Smooth muscle cell (in vitro differentiated cells): ENCODE data around the gene CLPSL2. TPM values are rescaled to one million over a fixed set of nuclear protein-coding genes. Genes with fewer than 3 reads are reported as not detected.

Experiments used
- DNase-seq: peaks from one replicate; lab custom pipeline; 2025; ENCODE audit not compliant: unreplicated experiment; lab: John Stamatoyannopoulos, UW
- H2AFZ ChIP-seq: fragments of 200-600 bp; sonication (generic); 2 replicates; pipeline ENCODE4 v1.6.0; 2016; ENCODE audit warnings: antibody characterized with exemption, low read depth, mild to moderate bottlenecking
- H3F3A ChIP-seq: fragments of 200-600 bp; sonication (generic); 2 replicates; pipeline ENCODE4 v1.6.0; 2017; ENCODE audit warnings: antibody characterized with exemption, low read depth
- H3K27ac ChIP-seq: fragments of 200-600 bp; sonication (generic); 2 replicates; pipeline ENCODE4 v1.5.1; 2016; ENCODE audit warnings: low read depth, mild to moderate bottlenecking
- H3K27me3 ChIP-seq: fragments of 200-600 bp; sonication (generic); 2 replicates; pipeline ENCODE4 v1.6.1; 2016; ENCODE audit warnings: low read depth, mild to moderate bottlenecking
- H3K36me3 ChIP-seq: fragments of 200-600 bp; sonication (generic); 2 replicates; pipeline ENCODE4 v1.5.1; 2016; ENCODE audit warnings: low read depth
- H3K4me1 ChIP-seq: fragments of 200-600 bp; sonication (generic); 2 replicates; pipeline ENCODE4 v1.5.1; 2016; ENCODE audit warnings: low read depth
- H3K4me2 ChIP-seq: fragments of 200-600 bp; sonication (generic); 2 replicates; pipeline ENCODE4 v1.6.0; 2016; ENCODE audit warnings: mild to moderate bottlenecking
- H3K4me3 ChIP-seq: fragments of 200-600 bp; sonication (generic); 2 replicates; pipeline ENCODE4 v1.5.1; 2016; ENCODE audit warnings: mild to moderate bottlenecking
- H3K79me2 ChIP-seq: fragments of 200-600 bp; sonication (generic); 2 replicates; pipeline ENCODE4 v1.6.0; 2016; ENCODE audit warnings: low read depth, mild to moderate bottlenecking
- H3K9ac ChIP-seq: fragments of 200-600 bp; sonication (generic); 2 replicates; pipeline ENCODE4 v1.6.0; 2016; ENCODE audit warnings: low read depth
- H3K9me3 ChIP-seq: fragments of 200-600 bp; sonication (generic); replicated peaks from 2 replicates; pipeline ENCODE4 v1.5.1; 2016; ENCODE audit warnings: low read depth
- H4K20me1 ChIP-seq: fragments of 200-600 bp; sonication (generic); 2 replicates; pipeline ENCODE4 v1.6.0; 2016; ENCODE audit warnings: low read depth
- WGBS: methylation state at CpG from one replicate; pipeline ENCODE4 v1.1.7; 2016; ENCODE audit warnings: low lambda C conversion rate; 5-methylcytosine and 5-hydroxymethylcytosine counted together
- polyA plus RNA-seq: library from polyadenylated mRNA; unstranded; fragments of >200 nt; fragmentation: Nextera tagmentation; extraction: Ambion mirVana; gene quantifications from 2 replicates; pipeline ENCODE4 v1.2.1, GENCODE V29; 2016
- total RNA-seq: library from RNA; depleted of rRNA; stranded (reverse); fragments of >200 nt; gene quantifications from 2 replicates; pipeline ENCODE4 v1.2.3, GENCODE V29; 2014
- TF ChIP-seq, protein P1 (sequence below): fragments of 200-600 bp; sonication (generic); IDR thresholded peaks from 2 replicates; pipeline ENCODE4 v1.5.1; 2017; ENCODE audit warnings: borderline replicate concordance, mild to moderate bottlenecking, antibody characterized with exemption; ENCODE audit not compliant: insufficient read depth, poor library complexity, severe bottlenecking

CLPSL2 gene
- total and polyA plus RNA-seq, 2 experiments from 2014 or later: 2.0 TPM; not detected in 1

DNA sequence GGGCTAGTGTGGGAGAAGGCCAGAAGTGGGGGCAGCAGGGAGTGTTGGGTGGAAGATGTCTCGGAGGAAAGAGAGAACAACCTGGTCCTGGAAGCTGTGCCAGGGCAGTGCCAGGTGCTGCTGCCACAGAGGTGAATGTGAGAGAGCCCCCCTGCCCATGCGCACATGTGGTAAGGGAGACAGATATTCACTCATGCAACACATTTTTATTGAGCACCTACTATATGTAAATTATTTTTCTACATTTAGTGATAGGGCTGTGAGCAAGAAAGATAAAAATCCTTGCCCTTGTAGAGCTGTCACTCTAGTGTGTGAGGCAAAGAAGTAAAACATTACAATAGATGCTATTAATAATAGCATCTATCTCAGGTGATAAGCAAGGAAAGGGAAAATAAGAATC lies 4.9 kb downstream of the CLPSL2 start:
- DNase-seq: no peak
- TF ChIP-seq, protein P1, sequence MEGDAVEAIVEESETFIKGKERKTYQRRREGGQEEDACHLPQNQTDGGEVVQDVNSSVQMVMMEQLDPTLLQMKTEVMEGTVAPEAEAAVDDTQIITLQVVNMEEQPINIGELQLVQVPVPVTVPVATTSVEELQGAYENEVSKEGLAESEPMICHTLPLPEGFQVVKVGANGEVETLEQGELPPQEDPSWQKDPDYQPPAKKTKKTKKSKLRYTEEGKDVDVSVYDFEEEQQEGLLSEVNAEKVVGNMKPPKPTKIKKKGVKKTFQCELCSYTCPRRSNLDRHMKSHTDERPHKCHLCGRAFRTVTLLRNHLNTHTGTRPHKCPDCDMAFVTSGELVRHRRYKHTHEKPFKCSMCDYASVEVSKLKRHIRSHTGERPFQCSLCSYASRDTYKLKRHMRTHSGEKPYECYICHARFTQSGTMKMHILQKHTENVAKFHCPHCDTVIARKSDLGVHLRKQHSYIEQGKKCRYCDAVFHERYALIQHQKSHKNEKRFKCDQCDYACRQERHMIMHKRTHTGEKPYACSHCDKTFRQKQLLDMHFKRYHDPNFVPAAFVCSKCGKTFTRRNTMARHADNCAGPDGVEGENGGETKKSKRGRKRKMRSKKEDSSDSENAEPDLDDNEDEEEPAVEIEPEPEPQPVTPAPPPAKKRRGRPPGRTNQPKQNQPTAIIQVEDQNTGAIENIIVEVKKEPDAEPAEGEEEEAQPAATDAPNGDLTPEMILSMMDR: no peak

DNA sequence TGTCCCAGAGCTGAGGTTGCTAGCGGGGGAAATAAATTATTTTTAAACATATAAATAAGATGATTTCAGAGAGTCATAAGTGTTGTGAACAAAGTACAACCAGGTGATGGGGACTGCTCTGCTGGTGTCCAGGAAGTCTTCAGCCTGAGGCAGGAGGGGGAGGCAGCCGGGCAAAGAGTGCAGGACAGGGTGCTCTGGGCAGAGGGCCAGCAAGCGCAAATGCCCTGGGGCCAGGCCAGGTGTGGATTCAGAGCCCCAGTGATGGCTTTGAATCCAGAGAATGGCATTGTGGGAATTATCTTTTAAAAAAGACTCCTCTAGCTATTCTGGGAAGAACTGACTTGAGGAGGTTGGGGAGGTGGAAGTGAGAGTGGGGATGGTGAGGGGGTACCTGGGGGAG lies 6.0 kb downstream of the CLPSL2 start:
- H2AFZ ChIP-seq: no peak overlapping the region
- H3K4me1 ChIP-seq: no peaks in the 10 kb centered on the region
- WGBS: 86% methylated on average over 3 of the region's 3 CpGs
- TF ChIP-seq, protein P1: no peak
- H3K27me3 ChIP-seq: peaks cover 6% of the 10 kb centered on the region
- no peaks in the 10 kb centered on the region for H3K36me3 ChIP-seq
- H4K20me1 ChIP-seq: no peaks in the 10 kb centered on the region
- DNase-seq: no peak
- no peaks in the 10 kb centered on the region for H3K79me2 ChIP-seq
- no peak overlapping the region for H3K9ac ChIP-seq
- no peak overlapping the region for H3K4me3 ChIP-seq
- H3K27ac ChIP-seq: no peak overlapping the region
- H3K9me3 ChIP-seq: no peaks in the 10 kb centered on the region
- no peak overlapping the region for H3K4me2 ChIP-seq
- no peaks in the 10 kb centered on the region for H3F3A ChIP-seq

More for the DNA sequence above, 4.9 kb downstream of the CLPSL2 start:
- Histone ChIP-seq H3K4me1 (peaks cover 3% of the 10 kb centered on the region), H3K9ac (no peak overlapping the region), H3F3A (no peaks in the 10 kb centered on the region), H2AFZ (no peak overlapping the region), H3K9me3 (no peaks in the 10 kb centered on the region), H4K20me1 (no peaks in the 10 kb centered on the region), H3K4me3 (no peak overlapping the region), H3K36me3 (no peaks in the 10 kb centered on the region), H3K27ac (no peak overlapping the region), H3K4me2 (no peak overlapping the region), H3K27me3 (no peaks in the 10 kb centered on the region), H3K79me2 (no peaks in the 10 kb centered on the region)
- 96% methylated on average over 2 of the region's 2 CpGs for WGBS

DNA sequence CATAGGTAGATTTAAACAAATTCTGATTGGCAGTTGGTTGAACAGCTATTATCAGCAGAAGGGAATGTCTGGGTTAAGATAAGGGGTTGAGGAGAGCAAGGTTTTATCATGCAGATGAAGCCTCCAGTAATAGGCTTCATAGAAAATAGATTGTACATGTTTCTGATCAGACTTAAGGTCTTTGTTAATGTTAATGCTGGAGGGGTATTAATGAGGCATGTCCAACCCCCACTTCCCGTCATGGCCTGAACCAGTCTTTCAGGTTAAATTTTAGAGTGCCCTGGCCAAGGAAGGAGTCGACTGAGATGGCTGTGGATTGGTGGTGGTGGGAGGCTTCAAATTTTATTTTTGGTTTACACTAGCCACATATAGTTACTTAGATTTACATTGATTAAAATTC lies 7.8 kb downstream of the CLPSL2 start:
- Histone ChIP-seq H3K79me2 (no peaks in the 10 kb centered on the region), H2AFZ (no peak overlapping the region), H4K20me1 (no peaks in the 10 kb centered on the region), H3K27me3 (peaks cover 24% of the 10 kb centered on the region), H3K9me3 (no peaks in the 10 kb centered on the region), H3K9ac (no peak overlapping the region), H3K4me3 (no peak overlapping the region), H3K4me2 (no peak overlapping the region), H3F3A (no peaks in the 10 kb centered on the region), H3K4me1 (no peaks in the 10 kb centered on the region), H3K27ac (no peak overlapping the region), H3K36me3 (no peaks in the 10 kb centered on the region)
- no peak for DNase-seq
- TF ChIP-seq, protein P1: no peak
- 74% methylated on average over 2 of the region's 2 CpGs for WGBS

DNA sequence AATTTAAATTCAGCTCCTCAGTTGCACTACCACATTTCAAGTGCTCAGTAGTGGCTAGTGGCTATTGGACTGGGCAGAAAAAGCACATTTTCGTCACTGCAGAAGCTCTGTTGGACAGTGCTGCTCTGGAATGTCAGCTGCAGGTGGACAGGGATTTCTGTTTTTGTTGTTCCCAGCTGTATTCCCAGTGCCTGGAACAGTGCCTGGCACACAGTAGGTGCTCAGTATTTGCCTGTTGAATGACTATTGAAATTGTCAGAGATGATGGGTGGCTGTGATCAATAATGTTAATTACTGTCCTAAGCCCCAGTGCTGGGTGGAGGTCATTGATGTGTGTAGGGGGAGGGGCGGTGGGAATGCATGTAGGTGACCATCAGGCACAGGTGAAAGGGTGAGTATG lies 9.9 kb downstream of the CLPSL2 start:
- WGBS: 88% methylated on average over 2 of the region's 2 CpGs
- H3K27me3 ChIP-seq: peaks cover 24% of the 10 kb centered on the region

More for the DNA sequence above, 9.9 kb downstream of the CLPSL2 start:
- H3K36me3 ChIP-seq: no peaks in the 10 kb centered on the region
- no peak overlapping the region for H3K4me2 ChIP-seq
- TF ChIP-seq, protein P1: no peak
- H3K9ac ChIP-seq: no peak overlapping the region
- H3F3A ChIP-seq: no peaks in the 10 kb centered on the region
- DNase-seq: no peak
- no peak overlapping the region for H3K4me3 ChIP-seq
- H4K20me1 ChIP-seq: no peaks in the 10 kb centered on the region
- H3K79me2 ChIP-seq: no peaks in the 10 kb centered on the region
- no peak overlapping the region for H3K27ac ChIP-seq
- H3K9me3 ChIP-seq: no peaks in the 10 kb centered on the region
- no peak overlapping the region for H2AFZ ChIP-seq
- no peaks in the 10 kb centered on the region for H3K4me1 ChIP-seq
